Activated CD8-positive, alpha-beta T cell treated with anti-CD3 and anti-CD28 coated beads for 36 hours (primary cell): Measurements from ENCODE around the gene ADD2. TPM values are rescaled to one million over a fixed set of nuclear protein-coding genes. Genes with fewer than 3 reads are reported as not detected.

Experiments used
- total RNA-seq, 2 experiments: library from RNA; stranded (reverse); gene quantifications; one replicate each; pipeline ENCODE4 v1.2.3, GENCODE V29; 2021

Gene ADD2
- total RNA-seq, 2 experiments from 2014 or later = 24.5 to 26.3 TPM

Other genes with a start within 250 kb of the ADD2 start
- under 1 TPM; 0.25 to 0.38 TPM for gene TGFA, start 214.4 kb downstream of the ADD2 start, total RNA-seq
- not detected for gene FIGLA, start 22.4 kb upstream of the ADD2 start, total RNA-seq
- gene CLEC4F, start 52.4 kb upstream of the ADD2 start, total RNA-seq = not detected
- not detected for gene CD207, start 67.6 kb upstream of the ADD2 start, total RNA-seq
- not detected for gene VAX2, start 132.4 kb upstream of the ADD2 start, total RNA-seq
- not detected for gene ATP6V1B1, start 167.7 kb upstream of the ADD2 start, total RNA-seq
- not detected for gene ANKRD53, start 210.4 kb upstream of the ADD2 start, total RNA-seq
- gene TEX261, start 226.7 kb upstream of the ADD2 start, total RNA-seq = 10 to 100 TPM; 38.8 to 39.9 TPM